Measurements from ENCODE around the gene RTP1.

DNA sequence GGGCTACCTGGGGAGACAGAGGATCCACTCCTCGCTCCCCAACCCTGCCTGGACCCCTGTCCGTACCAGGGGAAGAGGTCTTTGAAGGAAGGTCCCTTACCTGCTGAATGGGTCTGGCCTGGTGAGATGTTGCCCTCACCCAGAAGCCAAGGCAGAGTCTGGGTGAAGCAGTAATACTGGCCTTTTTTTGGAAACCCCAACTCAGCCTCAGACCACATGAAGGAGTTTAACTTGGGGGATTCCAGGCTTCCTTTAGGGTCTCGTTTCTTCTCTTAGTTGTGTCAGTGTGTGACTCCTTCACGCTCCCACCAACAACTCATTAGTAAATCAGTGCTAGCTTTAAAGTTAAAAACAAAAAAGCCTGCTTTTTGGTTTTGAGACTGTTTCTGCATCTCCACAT lies 45.6 kb downstream of the RTP1 start:
- TF ChIP-seq, protein P1, sequence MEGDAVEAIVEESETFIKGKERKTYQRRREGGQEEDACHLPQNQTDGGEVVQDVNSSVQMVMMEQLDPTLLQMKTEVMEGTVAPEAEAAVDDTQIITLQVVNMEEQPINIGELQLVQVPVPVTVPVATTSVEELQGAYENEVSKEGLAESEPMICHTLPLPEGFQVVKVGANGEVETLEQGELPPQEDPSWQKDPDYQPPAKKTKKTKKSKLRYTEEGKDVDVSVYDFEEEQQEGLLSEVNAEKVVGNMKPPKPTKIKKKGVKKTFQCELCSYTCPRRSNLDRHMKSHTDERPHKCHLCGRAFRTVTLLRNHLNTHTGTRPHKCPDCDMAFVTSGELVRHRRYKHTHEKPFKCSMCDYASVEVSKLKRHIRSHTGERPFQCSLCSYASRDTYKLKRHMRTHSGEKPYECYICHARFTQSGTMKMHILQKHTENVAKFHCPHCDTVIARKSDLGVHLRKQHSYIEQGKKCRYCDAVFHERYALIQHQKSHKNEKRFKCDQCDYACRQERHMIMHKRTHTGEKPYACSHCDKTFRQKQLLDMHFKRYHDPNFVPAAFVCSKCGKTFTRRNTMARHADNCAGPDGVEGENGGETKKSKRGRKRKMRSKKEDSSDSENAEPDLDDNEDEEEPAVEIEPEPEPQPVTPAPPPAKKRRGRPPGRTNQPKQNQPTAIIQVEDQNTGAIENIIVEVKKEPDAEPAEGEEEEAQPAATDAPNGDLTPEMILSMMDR (IDR thresholded peaks at IDR 0.05 in 8 of 11, conservative IDR thresholded peaks at IDR 0.05 in 3 of 11), result no peak
- TF ChIP-seq POLR2A (IDR thresholded peaks at IDR 0.05), result no peak

Data from spleen (tissue), 7 donors.